Measurements from ENCODE around the gene GRK3.
"Not testable (repeated sequence)": the region's sequence is repeated elsewhere in the genome, so short reads cannot be mapped to it uniquely, and the experiment has no call there.

GRK3 gene

GRCh38 chr22:25569361-25569760 is 4.9 kb downstream of the GRK3 start:
- Histone ChIP-seq H2AFZ (ENCODE audit: low read depth, low read length) (no peak overlapping the region), H3K9me3 (ENCODE audit: low read length) (no peaks in the 10 kb centered on the region), H3K4me3 (ENCODE audit: low read length) (no peak overlapping the region), H3K36me3 (ENCODE audit: insufficient read depth, low read length) (no peaks in the 10 kb centered on the region), H3K27me3 (ENCODE audit: insufficient read depth, low read length) (no peaks in the 10 kb centered on the region), H3K4me1 (ENCODE audit: insufficient read depth, low read length) (peaks cover 18% of the 10 kb centered on the region)

- Histone ChIP-seq H3K36me3 (ENCODE audit: insufficient read depth, low read length) (no peaks in the 10 kb centered on the region), H3K4me3 (ENCODE audit: low read length) (no peak overlapping the region), H3K27me3 (ENCODE audit: insufficient read depth, low read length) (no peaks in the 10 kb centered on the region), H2AFZ (ENCODE audit: low read depth, low read length) (no peak overlapping the region), H3K4me1 (ENCODE audit: insufficient read depth, low read length) (peaks cover 17% of the 10 kb centered on the region), H3K9me3 (ENCODE audit: low read length) (no peaks in the 10 kb centered on the region)
Observed at GRCh38 chr22:25569983-25570382, 5.5 kb downstream of the GRK3 start.

- Histone ChIP-seq H2AFZ (ENCODE audit: low read depth, low read length) (no peak overlapping the region), H3K9me3 (ENCODE audit: low read length) (no peaks in the 10 kb centered on the region), H3K36me3 (ENCODE audit: insufficient read depth, low read length) (no peaks in the 10 kb centered on the region)
Observed at GRCh38 chr22:25570486-25570885, 6.0 kb downstream of the GRK3 start.

GRCh38 chr22:25571969-25572707 is 7.7 kb downstream of the GRK3 start:
- not testable (repeated sequence) for H3K9me3 ChIP-seq (ENCODE audit: low read length); H3K27me3 ChIP-seq (ENCODE audit: insufficient read depth, low read length); H3K36me3 ChIP-seq (ENCODE audit: insufficient read depth, low read length); H2AFZ ChIP-seq (ENCODE audit: low read depth, low read length); H3K4me3 ChIP-seq (ENCODE audit: low read length); H3K4me1 ChIP-seq (ENCODE audit: insufficient read depth, low read length)

More at GRCh38 chr22:25570486-25570885, 6.0 kb downstream of the GRK3 start:
- no peak overlapping the region for H3K4me3 ChIP-seq (ENCODE audit: low read length)
- no peaks in the 10 kb centered on the region for H3K27me3 ChIP-seq (ENCODE audit: insufficient read depth, low read length)
- H3K4me1 ChIP-seq (ENCODE audit: insufficient read depth, low read length), result peaks cover 16% of the 10 kb centered on the region

- Histone ChIP-seq H2AFZ (ENCODE audit: low read depth, low read length) (no peak overlapping the region), H3K4me1 (ENCODE audit: insufficient read depth, low read length) (no peaks in the 10 kb centered on the region), H3K4me3 (ENCODE audit: low read length) (no peak overlapping the region), H3K27me3 (ENCODE audit: insufficient read depth, low read length) (no peaks in the 10 kb centered on the region), H3K9me3 (ENCODE audit: low read length) (no peaks in the 10 kb centered on the region), H3K36me3 (ENCODE audit: insufficient read depth, low read length) (no peaks in the 10 kb centered on the region)
Observed at GRCh38 chr22:25572708-25573171, 8.3 kb downstream of the GRK3 start.

GRCh38 chr22:25573841-25574240 is 9.4 kb downstream of the GRK3 start:
- Histone ChIP-seq H2AFZ (ENCODE audit: low read depth, low read length) (no peak overlapping the region), H3K27me3 (ENCODE audit: insufficient read depth, low read length) (no peaks in the 10 kb centered on the region), H3K4me1 (ENCODE audit: insufficient read depth, low read length) (no peaks in the 10 kb centered on the region), H3K36me3 (ENCODE audit: insufficient read depth, low read length) (no peaks in the 10 kb centered on the region), H3K9me3 (ENCODE audit: low read length) (peaks cover 4% of the 10 kb centered on the region), H3K4me3 (ENCODE audit: low read length) (no peak overlapping the region)

GRCh38 chr22:25574736-25575135 is 10.3 kb downstream of the GRK3 start:
- H3K4me3 ChIP-seq (ENCODE audit: low read length), result no peak overlapping the region
- no peaks in the 10 kb centered on the region for H3K4me1 ChIP-seq (ENCODE audit: insufficient read depth, low read length)
- no peaks in the 10 kb centered on the region for H3K36me3 ChIP-seq (ENCODE audit: insufficient read depth, low read length)
- H3K9me3 ChIP-seq (ENCODE audit: low read length), result peaks cover 4% of the 10 kb centered on the region
- H3K27me3 ChIP-seq (ENCODE audit: insufficient read depth, low read length), result no peaks in the 10 kb centered on the region
- no peak overlapping the region for H2AFZ ChIP-seq (ENCODE audit: low read depth, low read length)

GRCh38 chr22:25575674-25576392 is 11.4 kb downstream of the GRK3 start:
- H3K27me3 ChIP-seq (ENCODE audit: insufficient read depth, low read length); H3K4me1 ChIP-seq (ENCODE audit: insufficient read depth, low read length); H3K4me3 ChIP-seq (ENCODE audit: low read length); H2AFZ ChIP-seq (ENCODE audit: low read depth, low read length); H3K9me3 ChIP-seq (ENCODE audit: low read length); H3K36me3 ChIP-seq (ENCODE audit: insufficient read depth, low read length): not testable (repeated sequence)

GRCh38 chr22:25581452-25581851 is 17.0 kb downstream of the GRK3 start:
- not testable (repeated sequence) for H3K9me3 ChIP-seq (ENCODE audit: low read length); H3K4me1 ChIP-seq (ENCODE audit: insufficient read depth, low read length); H2AFZ ChIP-seq (ENCODE audit: low read depth, low read length); H3K27me3 ChIP-seq (ENCODE audit: insufficient read depth, low read length); H3K36me3 ChIP-seq (ENCODE audit: insufficient read depth, low read length); H3K4me3 ChIP-seq (ENCODE audit: low read length)

GRCh38 chr22:25582946-25583345 is 18.5 kb downstream of the GRK3 start:
- Histone ChIP-seq H3K36me3 (ENCODE audit: insufficient read depth, low read length) (no peaks in the 10 kb centered on the region), H3K27me3 (ENCODE audit: insufficient read depth, low read length) (no peaks in the 10 kb centered on the region), H3K9me3 (ENCODE audit: low read length) (peaks cover 4% of the 10 kb centered on the region), H2AFZ (ENCODE audit: low read depth, low read length) (no peak overlapping the region), H3K4me1 (ENCODE audit: insufficient read depth, low read length) (no peaks in the 10 kb centered on the region), H3K4me3 (ENCODE audit: low read length) (no peak overlapping the region)

GRCh38 chr22:25584993-25585392 is 20.5 kb downstream of the GRK3 start:
- not testable (repeated sequence) for H3K27me3 ChIP-seq (ENCODE audit: insufficient read depth, low read length); H3K4me3 ChIP-seq (ENCODE audit: low read length); H3K9me3 ChIP-seq (ENCODE audit: low read length); H3K36me3 ChIP-seq (ENCODE audit: insufficient read depth, low read length); H3K4me1 ChIP-seq (ENCODE audit: insufficient read depth, low read length); H2AFZ ChIP-seq (ENCODE audit: low read depth, low read length)

GRCh38 chr22:25589664-25590063 is 25.2 kb downstream of the GRK3 start:
- H2AFZ ChIP-seq (ENCODE audit: low read depth, low read length); H3K27me3 ChIP-seq (ENCODE audit: insufficient read depth, low read length); H3K4me3 ChIP-seq (ENCODE audit: low read length); H3K9me3 ChIP-seq (ENCODE audit: low read length); H3K36me3 ChIP-seq (ENCODE audit: insufficient read depth, low read length); H3K4me1 ChIP-seq (ENCODE audit: insufficient read depth, low read length): not testable (repeated sequence)

- H3K4me3 ChIP-seq (ENCODE audit: low read length); H2AFZ ChIP-seq (ENCODE audit: low read depth, low read length); H3K27me3 ChIP-seq (ENCODE audit: insufficient read depth, low read length); H3K9me3 ChIP-seq (ENCODE audit: low read length); H3K4me1 ChIP-seq (ENCODE audit: insufficient read depth, low read length); H3K36me3 ChIP-seq (ENCODE audit: insufficient read depth, low read length): not testable (repeated sequence)
Observed at GRCh38 chr22:25593323-25593722, 28.8 kb downstream of the GRK3 start.
